ENCODE results near the gene SPG7.

Gene SPG7

DNA sequence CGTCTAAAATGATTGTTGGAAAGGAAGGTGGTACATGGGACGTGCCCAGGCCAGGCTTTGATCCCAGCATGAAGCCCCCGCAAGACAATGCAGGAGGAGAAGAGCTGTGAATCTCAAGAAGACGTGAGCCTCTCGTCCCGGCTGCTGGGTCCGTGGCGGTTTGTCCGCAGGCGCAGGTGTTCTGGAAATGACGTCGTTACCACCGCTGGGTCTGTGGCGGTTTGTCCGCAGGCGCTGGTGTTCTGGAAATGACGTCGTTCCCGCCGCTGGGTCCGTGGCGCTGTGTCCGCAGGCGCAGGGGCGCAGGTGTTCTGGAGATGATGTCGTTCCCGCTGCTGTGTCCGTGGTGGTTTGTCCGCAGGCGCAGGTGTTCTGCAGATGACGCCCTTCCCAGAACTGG, 14.1 kb downstream of the SPG7 start:
- DNase-seq: no peak

DNA sequence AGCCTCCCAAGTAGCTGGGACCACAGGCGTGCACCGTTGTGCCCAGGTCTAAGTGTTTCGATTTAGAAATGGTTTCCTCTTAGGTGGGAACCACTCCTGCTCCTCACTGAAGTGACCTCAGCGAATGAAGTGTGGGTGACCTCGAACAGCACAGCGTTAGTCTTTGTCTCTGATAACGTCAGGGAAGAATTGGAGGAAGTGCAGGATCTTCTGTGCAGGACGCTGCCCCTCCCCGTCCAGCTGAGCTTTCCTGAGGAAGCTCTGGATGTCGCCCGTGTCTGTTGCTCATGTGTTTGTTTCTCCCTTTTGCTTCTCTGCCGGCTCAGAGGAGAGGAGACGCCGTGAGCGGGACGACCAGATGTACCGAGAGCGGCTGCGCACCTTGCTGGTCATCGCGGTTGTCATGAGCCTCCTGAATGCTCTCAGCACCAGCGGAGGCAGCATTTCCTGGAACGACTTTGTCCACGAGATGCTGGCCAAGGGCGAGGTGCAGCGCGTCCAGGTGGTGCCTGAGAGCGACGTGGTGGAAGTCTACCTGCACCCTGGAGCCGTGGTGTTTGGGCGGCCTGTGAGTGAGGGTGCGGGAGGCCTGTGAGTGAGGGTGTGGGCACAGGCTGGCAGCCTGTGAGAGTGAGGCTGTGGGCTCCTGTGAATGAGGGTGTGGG, 15.6 kb downstream of the SPG7 start:
- no peak for DNase-seq

DNA sequence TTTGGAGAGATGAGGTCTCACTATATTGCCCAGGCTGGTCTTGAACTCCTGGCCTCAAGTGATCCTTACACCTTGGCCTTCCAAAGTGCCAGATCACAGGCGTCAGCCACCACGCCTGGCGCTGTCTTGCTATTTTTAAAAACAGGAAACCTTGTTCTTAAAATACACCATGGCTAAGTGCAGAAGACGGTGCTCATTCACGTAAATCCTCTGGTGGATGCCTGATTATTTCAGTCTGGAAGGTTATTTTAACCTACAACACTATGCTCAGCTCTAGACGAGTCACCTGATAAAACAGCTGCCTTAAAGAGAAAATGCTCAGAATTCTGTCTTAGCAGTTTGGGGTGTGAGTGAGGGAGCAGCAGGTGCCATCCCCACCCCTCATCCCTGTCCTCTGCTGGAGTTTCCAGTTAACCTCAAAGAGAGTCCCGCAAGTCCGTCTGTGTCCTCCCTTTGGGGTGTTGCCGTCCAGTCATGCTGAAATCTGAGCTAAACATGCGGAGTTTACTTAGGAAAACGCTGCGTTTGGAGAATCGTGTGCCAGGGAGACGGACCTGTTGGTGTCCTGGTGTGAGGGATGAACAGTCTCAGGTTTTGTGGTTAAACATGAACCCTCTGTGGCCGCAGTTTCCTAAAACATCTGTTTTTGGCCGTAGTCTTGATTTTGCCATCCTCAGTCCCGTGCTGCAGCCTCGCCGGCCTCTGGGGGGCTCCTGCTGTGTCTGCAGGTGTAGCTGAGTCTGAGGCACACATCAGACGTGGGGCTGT, 17.1 kb downstream of the SPG7 start:
- no peak for DNase-seq

GRCh38 chr16:89529097-89529496, 20.9 kb downstream of the SPG7 start:
- no peak for DNase-seq

- DNase-seq: no peak
Observed at GRCh38 chr16:89530401-89531381, 22.5 kb downstream of the SPG7 start.

DNA sequence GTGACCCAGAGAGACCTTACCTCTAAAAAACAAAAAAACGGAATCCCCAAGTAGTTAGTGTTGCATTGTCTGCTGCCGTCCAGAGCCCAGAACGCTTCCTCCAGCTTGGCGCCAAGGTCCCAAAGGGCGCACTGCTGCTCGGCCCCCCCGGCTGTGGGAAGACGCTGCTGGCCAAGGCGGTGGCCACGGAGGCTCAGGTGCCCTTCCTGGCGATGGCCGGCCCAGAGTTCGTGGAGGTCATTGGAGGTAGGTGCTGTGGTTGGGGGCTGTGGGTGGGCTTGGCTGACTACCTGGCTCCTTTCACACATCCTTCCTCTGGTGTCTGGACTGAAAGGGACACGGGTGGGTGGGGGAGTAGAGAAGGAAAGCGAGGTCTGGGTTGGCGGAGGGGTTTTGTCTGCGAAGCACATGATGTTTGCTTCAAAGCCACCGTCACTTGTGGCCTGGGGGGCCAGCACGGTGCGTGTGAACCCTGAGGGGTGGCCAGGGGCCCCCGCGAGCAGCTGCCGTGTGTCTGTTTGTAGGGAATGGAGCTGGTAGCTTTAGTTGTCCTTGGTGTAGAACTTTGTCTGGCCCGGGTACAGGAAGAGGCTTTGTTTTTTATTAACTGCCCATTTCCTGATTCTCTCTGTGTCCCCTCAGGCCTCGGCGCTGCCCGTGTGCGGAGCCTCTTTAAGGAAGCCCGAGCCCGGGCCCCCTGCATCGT, 23.8 kb downstream of the SPG7 start:
- no peak for DNase-seq

DNA sequence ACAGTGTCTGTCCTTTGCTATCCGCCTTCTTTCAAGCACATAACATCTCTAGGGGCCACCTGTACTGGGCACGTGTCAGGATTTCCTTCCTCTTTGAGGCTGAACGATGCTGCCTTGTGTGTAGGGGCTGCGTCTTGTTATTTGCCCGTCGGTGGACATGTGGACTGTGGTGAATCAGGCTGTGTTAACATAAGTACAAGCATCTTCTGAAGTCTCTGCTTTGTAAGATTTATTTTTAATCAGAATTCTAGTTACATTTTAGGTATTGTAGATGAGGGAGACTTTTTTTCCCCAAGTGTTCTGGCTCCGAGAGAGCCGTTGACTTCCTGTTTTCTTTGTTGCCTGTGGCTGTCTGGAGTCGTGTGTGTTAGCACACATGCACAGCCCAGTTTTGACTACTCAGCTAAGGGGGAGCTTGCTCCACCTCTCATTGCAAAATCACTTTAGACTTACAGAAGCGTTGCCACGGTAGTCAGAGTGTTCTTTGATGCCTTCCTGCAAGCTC, 26.1 kb downstream of the SPG7 start:
- peak; percentile 41 for DNase-seq

DNA sequence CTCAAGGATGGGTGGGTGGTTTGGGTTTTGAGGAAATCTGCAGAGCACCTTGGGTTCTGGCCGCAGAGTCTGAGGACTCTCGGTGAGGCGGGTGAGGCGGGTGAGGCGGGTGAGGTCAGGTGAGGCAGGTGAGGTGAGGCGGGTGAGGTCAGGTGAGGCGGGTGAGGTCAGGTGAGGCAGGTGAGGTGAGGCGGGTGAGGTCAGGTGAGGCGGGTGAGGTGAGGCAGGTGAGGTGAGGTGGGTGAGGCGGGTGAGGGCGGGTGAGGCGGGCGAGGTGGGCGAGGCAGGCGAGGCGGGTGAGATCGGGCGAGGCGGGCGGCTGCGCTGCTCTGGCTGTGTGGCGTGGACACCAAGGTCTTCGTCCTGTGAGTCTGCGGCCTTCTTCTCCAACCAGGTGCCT, 28.2 kb downstream of the SPG7 start:
- no peak for DNase-seq

GRCh38 chr16:89536886-89537548, 28.8 kb downstream of the SPG7 start:
- DNase-seq: no peak

DNA sequence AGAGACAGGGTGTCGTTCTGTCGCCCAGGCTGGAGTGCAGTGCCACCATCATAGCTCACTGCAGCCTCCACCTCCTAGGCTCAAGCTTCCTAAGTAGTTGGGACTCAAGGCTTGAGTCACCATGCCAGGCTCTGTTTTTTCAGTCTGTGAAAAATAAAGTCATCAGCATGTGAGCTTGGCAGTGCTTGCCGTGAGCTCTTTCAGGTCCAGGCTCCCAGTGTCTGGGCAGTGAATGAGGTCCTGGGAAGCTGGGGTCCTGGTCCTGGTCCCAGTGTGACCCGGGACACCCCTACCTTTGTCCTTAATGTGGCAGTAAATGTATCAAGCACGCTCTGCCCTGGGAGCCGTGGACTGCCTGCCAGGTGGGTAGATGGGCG, 29.3 kb downstream of the SPG7 start:
- DNase-seq: no peak

GRCh38 chr16:89538286-89538685, 30.1 kb downstream of the SPG7 start:
- DNase-seq: no peak

GRCh38 chr16:89540557-89540956, 32.4 kb downstream of the SPG7 start:
- no peak for DNase-seq

DNA sequence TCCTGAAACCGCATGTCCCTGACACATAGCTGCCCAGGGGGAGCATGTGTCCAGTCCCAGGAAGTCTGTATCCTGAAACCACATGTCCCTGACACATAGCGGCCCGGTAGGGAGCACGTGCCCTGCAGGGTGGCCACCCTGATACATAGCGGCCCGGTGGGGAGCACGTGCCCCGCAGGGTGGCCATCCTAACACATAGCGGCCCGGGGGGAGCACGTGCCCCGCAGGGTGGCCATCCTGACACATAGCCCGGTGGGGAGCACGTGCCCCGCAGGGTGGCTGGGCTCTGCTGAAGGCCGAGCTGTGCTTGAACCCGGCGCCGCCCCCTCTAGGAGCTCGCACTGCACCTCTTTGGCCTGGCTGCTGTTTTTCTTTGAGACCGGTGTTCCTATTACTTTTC, 33.6 kb downstream of the SPG7 start:
- DNase-seq: no peak

DNA sequence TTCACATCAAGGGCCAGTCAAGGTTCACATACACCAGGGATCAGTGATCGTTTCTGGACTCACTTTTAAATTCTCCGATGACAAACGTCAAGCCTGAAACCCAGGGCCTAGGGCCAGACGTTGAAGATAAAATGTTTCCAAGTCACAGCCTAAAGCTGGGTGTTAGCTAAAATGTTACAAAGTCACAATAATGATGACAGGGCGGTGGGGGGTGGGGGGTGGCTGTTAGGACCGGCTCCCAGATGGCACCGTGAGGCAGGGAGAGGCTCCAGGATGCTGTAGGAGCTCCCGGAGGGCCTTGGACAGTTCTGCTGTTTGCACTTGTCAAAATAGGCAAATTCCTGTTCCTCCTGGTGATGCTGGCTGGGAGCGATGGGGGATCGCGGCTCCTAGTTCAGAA, 35.9 kb downstream of the SPG7 start:
- no peak for DNase-seq

GRCh38 chr16:89544713-89545043, 36.5 kb downstream of the SPG7 start:
- DNase-seq: no peak

DNA sequence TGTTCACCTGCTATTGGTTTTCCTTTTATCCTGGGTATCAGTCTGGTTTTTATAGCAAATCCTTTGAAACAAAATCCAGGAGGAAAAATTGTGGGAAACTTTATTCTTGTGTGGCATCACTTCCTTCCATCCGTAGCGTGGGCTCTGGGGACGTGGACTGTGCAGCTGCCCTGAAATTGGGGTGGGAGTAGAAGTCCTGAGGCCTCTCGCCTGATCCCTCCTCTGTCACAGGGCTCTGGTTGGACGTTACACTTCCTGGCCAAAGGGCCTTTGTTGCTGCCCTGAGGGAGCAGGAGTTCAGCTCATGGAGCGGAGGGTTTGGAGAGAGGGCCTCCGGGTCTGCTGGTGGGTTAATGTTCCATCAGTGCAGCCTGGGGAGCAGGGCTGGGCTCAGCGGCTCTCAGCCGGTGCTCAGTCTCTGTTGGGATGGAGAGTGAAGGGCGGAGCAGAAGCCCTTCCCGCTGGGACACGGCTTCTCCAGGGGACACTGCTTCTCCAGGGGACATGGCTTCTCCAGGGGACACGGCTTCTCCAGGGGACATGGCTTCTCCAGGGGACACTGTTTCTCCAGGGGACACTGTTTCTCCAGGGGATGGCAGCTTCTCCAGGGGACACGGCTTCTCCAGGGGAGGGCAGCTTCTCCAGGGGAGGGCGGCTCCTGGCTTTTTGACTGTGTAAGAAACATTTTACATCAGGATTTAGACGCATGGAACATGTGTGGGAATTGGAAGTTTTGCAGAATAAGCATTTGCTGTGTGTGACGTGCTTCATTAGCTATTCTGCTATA, 37.0 kb downstream of the SPG7 start:
- no peak for DNase-seq

- no peak for DNase-seq
Observed at GRCh38 chr16:89545831-89546574, 37.8 kb downstream of the SPG7 start.

GRCh38 chr16:89546781-89547180, 38.6 kb downstream of the SPG7 start:
- DNase-seq: no peak

DNA sequence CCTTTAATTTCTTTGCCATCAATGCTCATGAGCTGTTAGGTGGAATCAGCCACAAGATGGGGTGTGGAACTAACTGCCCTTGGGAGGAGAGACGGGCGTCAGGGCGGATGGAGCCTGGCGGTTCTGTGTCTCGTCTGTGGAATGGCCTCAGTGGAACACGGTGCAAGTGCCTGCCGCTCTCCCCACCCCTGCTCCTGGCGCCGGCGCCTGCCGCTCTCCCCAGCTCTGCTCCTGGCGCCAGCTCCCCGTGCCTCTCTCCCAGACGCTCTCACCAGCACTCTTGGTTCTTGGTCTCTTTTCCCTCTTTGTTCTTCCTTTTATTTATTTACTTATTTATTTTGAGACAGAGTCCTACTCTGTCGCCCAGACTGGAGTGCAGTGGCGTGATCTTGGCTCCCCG, 39.1 kb downstream of the SPG7 start:
- DNase-seq: no peak

- no peak for DNase-seq
Observed at GRCh38 chr16:89547860-89548259, 39.7 kb downstream of the SPG7 start.
